OCI-LY7 (cell line): Measurements from ENCODE around the gene RNF166.

Experiments
- EZH2phosphoT487 ChIP-seq: fragments of 200-600 bp; sonication (generic); IDR thresholded peaks from 2 replicates; pipeline ENCODE4 v1.6.1; 2018; ENCODE audit warnings: low read depth, borderline replicate concordance, mild to moderate bottlenecking, mixed run types, antibody characterized with exemption, low read length, moderate library complexity, mixed read lengths
- TF ChIP-seq, protein P1 (sequence below): fragments of 200-600 bp; sonication (generic); conservative IDR thresholded peaks from 2 replicates; pipeline ENCODE4 v1.5.1; 2014; ENCODE audit warnings: mild to moderate bottlenecking, antibody characterized with exemption, low read length, moderate library complexity, mixed read lengths

DNA sequence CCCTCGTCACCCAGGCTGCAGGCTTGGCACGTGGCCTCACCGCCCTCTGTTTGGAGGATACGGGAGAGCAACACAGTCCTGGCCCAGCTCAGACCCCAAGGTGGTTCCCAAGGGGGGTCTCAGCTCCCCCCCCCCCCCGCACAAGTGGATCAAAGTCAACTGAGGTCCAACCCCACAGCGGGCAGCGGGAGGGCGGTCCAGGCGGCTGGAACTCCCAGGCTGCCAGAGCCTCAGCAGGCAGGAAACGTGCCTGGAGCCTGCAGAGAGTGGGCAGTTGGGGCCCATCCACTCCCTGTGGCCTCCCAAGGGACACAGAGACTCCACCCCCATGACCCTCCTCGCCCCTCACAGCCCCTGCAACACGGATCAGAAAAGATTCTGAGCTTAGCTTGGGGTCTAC is 42.2 kb upstream of the RNF166 start:
- TF ChIP-seq, protein P1, sequence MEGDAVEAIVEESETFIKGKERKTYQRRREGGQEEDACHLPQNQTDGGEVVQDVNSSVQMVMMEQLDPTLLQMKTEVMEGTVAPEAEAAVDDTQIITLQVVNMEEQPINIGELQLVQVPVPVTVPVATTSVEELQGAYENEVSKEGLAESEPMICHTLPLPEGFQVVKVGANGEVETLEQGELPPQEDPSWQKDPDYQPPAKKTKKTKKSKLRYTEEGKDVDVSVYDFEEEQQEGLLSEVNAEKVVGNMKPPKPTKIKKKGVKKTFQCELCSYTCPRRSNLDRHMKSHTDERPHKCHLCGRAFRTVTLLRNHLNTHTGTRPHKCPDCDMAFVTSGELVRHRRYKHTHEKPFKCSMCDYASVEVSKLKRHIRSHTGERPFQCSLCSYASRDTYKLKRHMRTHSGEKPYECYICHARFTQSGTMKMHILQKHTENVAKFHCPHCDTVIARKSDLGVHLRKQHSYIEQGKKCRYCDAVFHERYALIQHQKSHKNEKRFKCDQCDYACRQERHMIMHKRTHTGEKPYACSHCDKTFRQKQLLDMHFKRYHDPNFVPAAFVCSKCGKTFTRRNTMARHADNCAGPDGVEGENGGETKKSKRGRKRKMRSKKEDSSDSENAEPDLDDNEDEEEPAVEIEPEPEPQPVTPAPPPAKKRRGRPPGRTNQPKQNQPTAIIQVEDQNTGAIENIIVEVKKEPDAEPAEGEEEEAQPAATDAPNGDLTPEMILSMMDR: no peak
- no peak for TF ChIP-seq EZH2phosphoT487
